HG03521 (cell line): Measurements from ENCODE around the gene GRB2.
A peak's percentile ranks its signal among the peaks of the same experiment; 100 is the strongest.
"Not testable (repeated sequence)": the region's sequence is repeated elsewhere in the genome, so short reads cannot be mapped to it uniquely, and the experiment has no call there.

Experiments
- ATAC-seq: cut with Tn5 transposase; IDR thresholded peaks from one replicate; pipeline ENCODE4 v1.9.1; 2021; ENCODE audit warnings: mild to moderate bottlenecking, moderate library complexity; ENCODE audit not compliant: unreplicated experiment

GRB2 gene

GRCh38 chr17:75289832-75290337 is 115.6 kb downstream of the GRB2 start:
- ATAC-seq, result no peak

GRCh38 chr17:75289115-75289831 is 116.2 kb downstream of the GRB2 start, which contains the start of gene SLC25A19:
SLC25A19 (minus strand) TSS chr17:75289433; CDS start chr17:75286764, 2,669 bp downstream.
- ATAC-seq, result peak; percentile 91

- no peak for ATAC-seq
These were observed 116.7 kb downstream of the GRB2 start for GRCh38 chr17:75288770-75289114.

- no peak for ATAC-seq
These were observed 117.1 kb downstream of the GRB2 start for GRCh38 chr17:75288359-75288758.

GRCh38 chr17:75287221-75287620 is 118.3 kb downstream of the GRB2 start:
- no peak for ATAC-seq

GRCh38 chr17:75285123-75285522 is 120.4 kb downstream of the GRB2 start:
- no peak for ATAC-seq

GRCh38 chr17:75280189-75280588 is 125.3 kb downstream of the GRB2 start:
- not testable (repeated sequence) for ATAC-seq

GRCh38 chr17:75277664-75278071 is 127.8 kb downstream of the GRB2 start:
- no peak for ATAC-seq

- no peak for ATAC-seq
These were observed 131.3 kb downstream of the GRB2 start for GRCh38 chr17:75273977-75274708.

GRCh38 chr17:75272848-75273184 is 132.7 kb downstream of the GRB2 start:
- no peak for ATAC-seq

GRCh38 chr17:75271955-75272847 is 133.3 kb downstream of the GRB2 start:
- no peak for ATAC-seq

- ATAC-seq, result peak; percentile 81
These were observed 134.1 kb downstream of the GRB2 start for GRCh38 chr17:75271233-75271954.

- ATAC-seq, result no peak
These were observed 134.6 kb downstream of the GRB2 start, which contains the start of gene MIF4GD for GRCh38 chr17:75270966-75271232. MIF4GD (minus strand) TSS chr17:75271231; CDS start chr17:75270195, 1,036 bp downstream.

GRCh38 chr17:75270218-75270965 is 135.1 kb downstream of the GRB2 start:
- ATAC-seq, result peak; percentile 36

GRCh38 chr17:75269844-75270217 is 135.6 kb downstream of the GRB2 start:
- ATAC-seq, result no peak
